ENCODE results near the gene TRMU.

DNA sequence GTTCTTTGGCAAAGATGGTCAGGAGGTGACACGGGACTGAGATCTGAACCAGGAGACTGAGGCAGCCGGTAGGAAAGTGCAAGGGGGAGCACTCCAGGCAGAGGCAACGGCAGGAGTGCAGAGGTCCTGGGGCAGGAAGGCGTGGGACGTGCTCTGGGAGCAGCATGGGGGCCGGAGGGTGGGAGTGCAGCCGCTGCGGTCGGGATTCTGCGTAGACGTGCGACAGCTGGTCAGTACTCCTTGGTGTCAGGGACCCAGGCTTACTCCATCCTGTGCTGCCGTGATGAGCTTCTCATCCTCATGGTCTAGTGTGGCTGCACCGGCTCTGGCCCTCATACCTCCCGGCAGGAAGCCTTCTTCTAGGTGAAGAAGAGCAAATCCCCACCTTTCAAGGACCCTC is 16.9 kb upstream of the TRMU start:
- TF ChIP-seq, protein P1, sequence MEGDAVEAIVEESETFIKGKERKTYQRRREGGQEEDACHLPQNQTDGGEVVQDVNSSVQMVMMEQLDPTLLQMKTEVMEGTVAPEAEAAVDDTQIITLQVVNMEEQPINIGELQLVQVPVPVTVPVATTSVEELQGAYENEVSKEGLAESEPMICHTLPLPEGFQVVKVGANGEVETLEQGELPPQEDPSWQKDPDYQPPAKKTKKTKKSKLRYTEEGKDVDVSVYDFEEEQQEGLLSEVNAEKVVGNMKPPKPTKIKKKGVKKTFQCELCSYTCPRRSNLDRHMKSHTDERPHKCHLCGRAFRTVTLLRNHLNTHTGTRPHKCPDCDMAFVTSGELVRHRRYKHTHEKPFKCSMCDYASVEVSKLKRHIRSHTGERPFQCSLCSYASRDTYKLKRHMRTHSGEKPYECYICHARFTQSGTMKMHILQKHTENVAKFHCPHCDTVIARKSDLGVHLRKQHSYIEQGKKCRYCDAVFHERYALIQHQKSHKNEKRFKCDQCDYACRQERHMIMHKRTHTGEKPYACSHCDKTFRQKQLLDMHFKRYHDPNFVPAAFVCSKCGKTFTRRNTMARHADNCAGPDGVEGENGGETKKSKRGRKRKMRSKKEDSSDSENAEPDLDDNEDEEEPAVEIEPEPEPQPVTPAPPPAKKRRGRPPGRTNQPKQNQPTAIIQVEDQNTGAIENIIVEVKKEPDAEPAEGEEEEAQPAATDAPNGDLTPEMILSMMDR (conservative IDR thresholded peaks at IDR 0.05; ENCODE audit: low read depth, low read length), result no peak
- TF ChIP-seq EZH2 (IDR thresholded peaks at IDR 0.05; ENCODE audit: borderline replicate concordance, low read depth, low read length, poor library complexity, severe bottlenecking), result no peak

All from A673 (cell line).